PFSK-1 (cell line): Measurements from ENCODE around the gene RARA.

ENCODE experiments used
- FOXP2 ChIP-seq: optimal IDR thresholded peaks from 2 replicates; pipeline ENCODE3; 2011; ENCODE audit warnings: borderline replicate concordance, control low read depth, inconsistent platforms; ENCODE audit not compliant: insufficient read depth; ENCODE audit errors: extremely low read length, extremely low read depth
- POLR2AphosphoS5 ChIP-seq: IDR thresholded peaks from 2 replicates; pipeline ENCODE4 v1.6.1; 2012; ENCODE audit warnings: low read depth, mild to moderate bottlenecking, control low read depth, low read length, moderate library complexity
- REST ChIP-seq, 2 experiments: IDR thresholded peaks; 2 replicates each; pipeline versions ENCODE4 v1.6.1 to v1.8.0; 2011 to 2012; ENCODE audit warnings: low read depth in 2 of 2, low read length in 2 of 2, control low read depth in 1 of 2, inconsistent platforms in 1 of 2, mild to moderate bottlenecking in 1 of 2, moderate library complexity in 1 of 2; ENCODE audit not compliant: insufficient read depth in 1 of 2
- SIN3A ChIP-seq: IDR thresholded peaks from 2 replicates; pipeline ENCODE4 v1.6.1; 2012; ENCODE audit warnings: mild to moderate bottlenecking, low read length, moderate library complexity, borderline replicate concordance; ENCODE audit not compliant: insufficient read depth
- TAF1 ChIP-seq: IDR thresholded peaks from 2 replicates; pipeline ENCODE4 v1.6.1; 2012; ENCODE audit warnings: low read length, control low read depth, borderline replicate concordance; ENCODE audit not compliant: insufficient read depth

Gene RARA

GRCh38 chr17:40326832-40327199 is 17.8 kb downstream of the RARA start:
- TF ChIP-seq FOXP2 = no peak
- no peak for TF ChIP-seq REST (IDR thresholded peaks at IDR 0.05; ENCODE audit: insufficient read depth in 1 of 2, low read depth in 2 of 2, low read length in 2 of 2)
- TF ChIP-seq TAF1 = no peak
- TF ChIP-seq SIN3A = no peak
- no peak for TF ChIP-seq POLR2AphosphoS5

GRCh38 chr17:40327244-40327729 is 18.3 kb downstream of the RARA start:
- no peak for TF ChIP-seq TAF1
- TF ChIP-seq FOXP2 = no peak
- TF ChIP-seq POLR2AphosphoS5 = no peak
- TF ChIP-seq SIN3A = no peak
- TF ChIP-seq REST (IDR thresholded peaks at IDR 0.05; ENCODE audit: insufficient read depth in 1 of 2, low read depth in 2 of 2, low read length in 2 of 2) = no peak

GRCh38 chr17:40327735-40328385 is 18.9 kb downstream of the RARA start:
- TF ChIP-seq SIN3A = no peak
- no peak for TF ChIP-seq REST (IDR thresholded peaks at IDR 0.05; ENCODE audit: insufficient read depth in 1 of 2, low read depth in 2 of 2, low read length in 2 of 2)
- no peak for TF ChIP-seq POLR2AphosphoS5
- TF ChIP-seq TAF1 = no peak
- TF ChIP-seq FOXP2 = no peak

- TF ChIP-seq FOXP2 = no peak
- no peak for TF ChIP-seq SIN3A
- no peak for TF ChIP-seq TAF1
- TF ChIP-seq POLR2AphosphoS5 = no peak
- no peak for TF ChIP-seq REST (IDR thresholded peaks at IDR 0.05; ENCODE audit: insufficient read depth in 1 of 2, low read depth in 2 of 2, low read length in 2 of 2)
Measured at GRCh38 chr17:40328386-40328766, 19.4 kb downstream of the RARA start.
